Muscle layer of duodenum (tissue), 2 donors: Measurements from ENCODE around the gene CCDC192.
"Not testable (repeated sequence)": the region's sequence is repeated elsewhere in the genome, so short reads cannot be mapped to it uniquely, and the experiment has no call there.

ENCODE experiments used
- H3K27ac ChIP-seq: one replicate; pipeline ENCODE4 v1.7.0; 2013; ENCODE audit warnings: mild to moderate bottlenecking, low read length
- H3K27me3 ChIP-seq: one replicate; pipeline ENCODE4 v1.7.0; 2013; ENCODE audit warnings: low read depth, mild to moderate bottlenecking, control low read depth, low read length
- H3K36me3 ChIP-seq, 2 donors: one replicate each; pipeline ENCODE4 v1.7.0; 2013; ENCODE audit warnings: low read length in 2 of 2, control low read depth in 1 of 2, mild to moderate bottlenecking in 1 of 2; ENCODE audit not compliant: insufficient read depth in 2 of 2, control insufficient read depth in 1 of 2
- H3K4me1 ChIP-seq, 2 donors: one replicate each; pipeline ENCODE4 v1.7.0; 2013; ENCODE audit warnings: low read length in 2 of 2, mild to moderate bottlenecking in 2 of 2, control low read depth in 1 of 2, moderate library complexity in 1 of 2; ENCODE audit not compliant: insufficient read depth in 2 of 2, control insufficient read depth in 1 of 2
- H3K4me3 ChIP-seq, 2 donors: one replicate each; pipeline ENCODE4 v1.7.0; 2013; ENCODE audit warnings: low read length in 2 of 2, low read depth in 1 of 2, mild to moderate bottlenecking in 1 of 2
- H3K9me3 ChIP-seq, 2 donors: one replicate each; pipeline ENCODE4 v1.7.0; 2013; ENCODE audit warnings: low read length in 2 of 2, control low read depth in 1 of 2, mild to moderate bottlenecking in 1 of 2; ENCODE audit not compliant: control insufficient read depth in 1 of 2
- donor health status: healthy.

CCDC192 gene

GRCh38 chr5:127834554-127834953 is 131.4 kb downstream of the CCDC192 start:
- no peaks in the 10 kb centered on the region for H3K27me3 ChIP-seq

GRCh38 chr5:127838661-127839060 is 135.5 kb downstream of the CCDC192 start:
- no peaks in the 10 kb centered on the region for H3K27me3 ChIP-seq
- no peaks in the 10 kb centered on the region for H3K4me1 ChIP-seq
- H3K36me3 ChIP-seq = no peaks in the 10 kb centered on the region
- H3K9me3 ChIP-seq = no peaks in the 10 kb centered on the region
- no peak overlapping the region for H3K27ac ChIP-seq
- no peak overlapping the region for H3K4me3 ChIP-seq

More at GRCh38 chr5:127834554-127834953, 131.4 kb downstream of the CCDC192 start:
- Histone ChIP-seq H3K9me3 (no peaks in the 10 kb centered on the region), H3K4me1 (peaks cover 0 to 11% of the 10 kb centered on the region in 2 donors), H3K4me3 (no peak overlapping the region), H3K27ac (no peak overlapping the region), H3K36me3 (no peaks in the 10 kb centered on the region)

GRCh38 chr5:127839072-127839471 is 135.9 kb downstream of the CCDC192 start:
- no peaks in the 10 kb centered on the region for H3K9me3 ChIP-seq
- no peaks in the 10 kb centered on the region for H3K27me3 ChIP-seq
- H3K4me1 ChIP-seq = no peaks in the 10 kb centered on the region
- no peak overlapping the region for H3K4me3 ChIP-seq
- no peaks in the 10 kb centered on the region for H3K36me3 ChIP-seq
- no peak overlapping the region for H3K27ac ChIP-seq

GRCh38 chr5:127839496-127840197 is 136.5 kb downstream of the CCDC192 start:
- Histone ChIP-seq H3K4me1 (no peaks in the 10 kb centered on the region), H3K9me3 (no peaks in the 10 kb centered on the region), H3K36me3 (no peaks in the 10 kb centered on the region), H3K27ac (no peak overlapping the region), H3K27me3 (no peaks in the 10 kb centered on the region), H3K4me3 (no peak overlapping the region)

- H3K27ac ChIP-seq = no peak overlapping the region
- no peak overlapping the region for H3K4me3 ChIP-seq
- no peaks in the 10 kb centered on the region for H3K27me3 ChIP-seq
- H3K36me3 ChIP-seq = no peaks in the 10 kb centered on the region
- H3K9me3 ChIP-seq = no peaks in the 10 kb centered on the region
- no peaks in the 10 kb centered on the region for H3K4me1 ChIP-seq
These were observed 137.0 kb downstream of the CCDC192 start for GRCh38 chr5:127840198-127840524.

- H3K27ac ChIP-seq = no peak overlapping the region
- H3K9me3 ChIP-seq = no peaks in the 10 kb centered on the region
- H3K4me3 ChIP-seq = no peak overlapping the region
- no peaks in the 10 kb centered on the region for H3K4me1 ChIP-seq
- H3K36me3 ChIP-seq = no peaks in the 10 kb centered on the region
- no peaks in the 10 kb centered on the region for H3K27me3 ChIP-seq
These were observed 137.6 kb downstream of the CCDC192 start for GRCh38 chr5:127840809-127841208.

GRCh38 chr5:127844581-127845021 is 141.4 kb downstream of the CCDC192 start:
- Histone ChIP-seq H3K9me3 (no peaks in the 10 kb centered on the region), H3K4me3 (no peak overlapping the region), H3K27me3 (no peaks in the 10 kb centered on the region), H3K36me3 (no peaks in the 10 kb centered on the region), H3K27ac (no peak overlapping the region), H3K4me1 (no peaks in the 10 kb centered on the region)

GRCh38 chr5:127846884-127847283 is 143.7 kb downstream of the CCDC192 start:
- Histone ChIP-seq H3K27ac (no peak overlapping the region), H3K27me3 (no peaks in the 10 kb centered on the region)

GRCh38 chr5:127847641-127848040 is 144.4 kb downstream of the CCDC192 start:
- not testable (repeated sequence) for H3K9me3 ChIP-seq, H3K4me1 ChIP-seq, H3K27ac ChIP-seq, H3K4me3 ChIP-seq, H3K27me3 ChIP-seq, H3K36me3 ChIP-seq

More at GRCh38 chr5:127846884-127847283, 143.7 kb downstream of the CCDC192 start:
- Histone ChIP-seq H3K9me3 (no peaks in the 10 kb centered on the region), H3K36me3 (no peaks in the 10 kb centered on the region), H3K4me1 (no peaks in the 10 kb centered on the region), H3K4me3 (no peak overlapping the region)

GRCh38 chr5:127848098-127848497 is 144.9 kb downstream of the CCDC192 start:
- H3K4me3 ChIP-seq = no peak overlapping the region

GRCh38 chr5:127849408-127849807 is 146.2 kb downstream of the CCDC192 start:
- no peak overlapping the region for H3K4me3 ChIP-seq
- no peaks in the 10 kb centered on the region for H3K9me3 ChIP-seq
- H3K27ac ChIP-seq = peak overlapping the region; percentile 36
- H3K4me1 ChIP-seq = no peaks in the 10 kb centered on the region
- no peaks in the 10 kb centered on the region for H3K27me3 ChIP-seq
- no peaks in the 10 kb centered on the region for H3K36me3 ChIP-seq

More at GRCh38 chr5:127848098-127848497, 144.9 kb downstream of the CCDC192 start:
- Histone ChIP-seq H3K36me3 (no peaks in the 10 kb centered on the region), H3K9me3 (no peaks in the 10 kb centered on the region), H3K27me3 (no peaks in the 10 kb centered on the region), H3K4me1 (no peaks in the 10 kb centered on the region), H3K27ac (peak overlapping the region; percentile 23)

- no peaks in the 10 kb centered on the region for H3K4me1 ChIP-seq
- H3K36me3 ChIP-seq = no peaks in the 10 kb centered on the region
- no peak overlapping the region for H3K4me3 ChIP-seq
These were observed 146.7 kb downstream of the CCDC192 start for GRCh38 chr5:127849891-127850290.

More at GRCh38 chr5:127849891-127850290, 146.7 kb downstream of the CCDC192 start:
- Histone ChIP-seq H3K27ac (no peak overlapping the region), H3K27me3 (no peaks in the 10 kb centered on the region), H3K9me3 (no peaks in the 10 kb centered on the region)
